Cardiac septum (tissue), 1 donor: ENCODE data around the gene TOMM20. TPM values are rescaled to one million over a fixed set of nuclear protein-coding genes. Genes with fewer than 3 reads are reported as not detected.

ENCODE experiments used
- DNase-seq: peaks from one replicate; pipeline ENCODE4 v3.0.0-alpha.2; 2020; ENCODE audit warnings: low spot score
- intact Hi-C: fragments of 100-400 bp; cut with DNase I; formaldehyde crosslinking; loops from one replicate; pipeline ENCODE4 v1.14.0; 2022
- total RNA-seq: library from RNA; stranded (reverse); fragmentation: NEBNext Ultra II Directional; extraction: Animal tissue kit (Norgen Biotek cat#: 25700); gene quantifications from one replicate; pipeline ENCODE4 v1.2.1, GENCODE V29; 2021
- donor health status: DM: no; HTN: no; CAD: no.

TOMM20 gene
- total RNA-seq, 1 donor from 2014 or later, result 81.9 TPM

DNA sequence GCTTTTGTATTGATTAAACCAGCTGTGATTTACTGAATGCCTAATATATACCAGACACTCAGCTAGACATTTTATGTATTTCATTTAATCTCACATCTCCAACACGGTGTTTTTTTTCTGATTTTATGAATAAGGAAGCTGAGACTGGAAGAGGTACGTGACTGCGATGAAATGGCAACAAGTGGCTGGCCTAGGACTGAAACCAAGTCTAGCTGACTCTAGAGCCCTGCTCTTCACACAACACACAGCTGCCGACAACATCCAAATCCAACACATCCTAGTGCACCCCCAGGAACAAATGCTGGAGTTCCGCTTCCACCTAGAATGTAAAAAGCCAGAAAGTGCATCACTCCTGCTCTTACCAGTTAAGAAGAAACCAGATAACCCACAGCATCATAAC is 10.7 kb upstream of the TOMM20 start:
- no peak for DNase-seq
- intact Hi-C loops, result no loop called here

DNA sequence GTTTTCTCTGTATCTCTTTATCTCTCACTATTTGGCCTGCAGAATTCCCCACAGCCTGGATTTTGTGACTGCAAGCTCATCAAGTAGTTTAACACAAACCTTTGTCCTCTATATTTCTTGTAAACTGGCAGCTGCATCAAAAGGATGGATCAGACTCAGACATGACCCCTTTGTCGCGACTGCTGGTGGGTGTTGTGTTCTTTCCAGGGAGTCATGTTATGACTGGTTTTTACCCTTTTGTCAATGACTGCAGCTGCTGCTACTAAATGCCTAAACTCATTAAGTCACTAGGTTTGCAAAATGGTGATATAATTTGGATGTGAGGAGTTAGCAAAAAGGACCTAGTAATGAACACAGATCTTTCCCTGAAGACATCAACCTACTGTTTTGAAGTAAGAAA is 10.2 kb upstream of the TOMM20 start:
- no peak for DNase-seq
- intact Hi-C loops, result no loop called here

DNA sequence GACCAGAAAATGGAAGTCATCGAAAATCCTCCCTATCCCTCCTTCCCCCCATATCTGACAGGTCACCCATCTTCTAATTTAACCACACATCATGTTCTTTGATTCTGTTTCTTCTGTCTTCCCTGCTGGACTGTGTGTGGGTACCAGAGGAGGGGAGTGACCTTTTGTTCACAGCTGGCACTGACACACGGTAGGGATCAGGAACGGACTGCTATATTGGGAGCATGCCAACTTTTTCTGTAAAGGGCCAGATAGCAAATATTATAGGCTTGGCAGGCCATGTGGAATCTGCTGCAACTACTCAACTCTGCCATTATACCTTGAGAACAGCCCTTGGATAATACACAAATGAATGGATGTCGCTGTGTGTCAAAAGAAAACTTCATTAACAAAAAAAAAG is 7.5 kb upstream of the TOMM20 start:
- no peak for DNase-seq
- intact Hi-C loops, result no loop called here

DNA sequence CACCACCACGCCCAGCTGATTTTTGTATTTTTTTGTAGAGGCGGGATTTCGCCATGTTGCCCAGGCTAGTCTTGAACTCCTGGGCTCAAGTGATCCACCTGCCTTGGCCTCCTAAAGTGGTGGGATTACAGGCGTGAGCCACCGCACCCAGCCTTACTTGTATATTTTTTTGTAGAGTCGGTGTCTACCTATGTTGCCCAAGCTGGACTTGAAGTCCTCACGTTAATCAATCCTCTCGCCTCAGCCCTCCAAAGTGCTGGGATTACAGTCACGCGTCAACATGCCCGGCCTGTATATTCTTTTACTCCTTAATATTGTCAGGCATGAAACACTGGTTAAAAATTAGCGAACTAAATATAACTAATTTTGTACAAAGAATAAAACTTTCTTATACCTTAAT is 5.5 kb upstream of the TOMM20 start:
- DNase-seq, result no peak
- intact Hi-C loops, result no loop called here

DNA sequence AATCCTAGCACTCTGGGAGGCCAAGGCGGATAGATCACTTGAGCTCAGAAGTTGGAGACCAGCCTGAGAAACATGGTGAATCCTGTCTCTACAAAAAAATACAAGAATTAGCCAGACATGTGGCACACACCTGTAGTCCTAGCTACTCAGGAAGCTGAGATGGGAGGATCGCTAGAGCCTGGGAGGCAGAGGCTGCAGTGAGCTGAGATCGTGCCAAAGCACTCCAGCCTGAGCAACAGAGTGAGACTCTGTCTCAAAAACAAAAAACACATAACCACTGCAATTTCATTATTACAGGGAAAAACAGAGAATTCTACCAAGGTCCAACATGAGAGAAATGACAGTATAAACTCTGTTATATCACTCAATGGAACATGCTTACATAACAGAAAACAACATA is 4.4 kb upstream of the TOMM20 start:
- DNase-seq, result no peak
- intact Hi-C loops, result no loop called here

DNA sequence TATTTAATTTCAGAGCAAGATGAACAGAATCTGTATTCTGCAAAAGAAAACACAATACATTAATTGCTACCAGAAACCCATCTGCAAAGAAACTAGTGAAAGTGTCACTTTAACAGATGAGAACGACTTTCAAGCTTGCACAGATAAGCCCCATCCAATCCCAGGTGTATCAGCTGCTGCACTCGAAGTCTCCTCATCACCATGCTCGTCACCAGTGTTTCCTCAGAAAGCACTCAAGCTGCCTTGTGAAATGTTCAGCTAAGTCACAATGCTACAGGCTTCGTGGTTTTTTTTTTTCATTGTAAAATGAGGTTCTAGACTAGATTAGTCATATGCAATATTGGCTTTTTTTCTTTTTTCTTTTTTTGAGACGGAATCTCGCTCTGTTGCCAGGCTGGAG is 3.3 kb upstream of the TOMM20 start:
- intact Hi-C loops, result no loop called here
- no peak for DNase-seq

DNA sequence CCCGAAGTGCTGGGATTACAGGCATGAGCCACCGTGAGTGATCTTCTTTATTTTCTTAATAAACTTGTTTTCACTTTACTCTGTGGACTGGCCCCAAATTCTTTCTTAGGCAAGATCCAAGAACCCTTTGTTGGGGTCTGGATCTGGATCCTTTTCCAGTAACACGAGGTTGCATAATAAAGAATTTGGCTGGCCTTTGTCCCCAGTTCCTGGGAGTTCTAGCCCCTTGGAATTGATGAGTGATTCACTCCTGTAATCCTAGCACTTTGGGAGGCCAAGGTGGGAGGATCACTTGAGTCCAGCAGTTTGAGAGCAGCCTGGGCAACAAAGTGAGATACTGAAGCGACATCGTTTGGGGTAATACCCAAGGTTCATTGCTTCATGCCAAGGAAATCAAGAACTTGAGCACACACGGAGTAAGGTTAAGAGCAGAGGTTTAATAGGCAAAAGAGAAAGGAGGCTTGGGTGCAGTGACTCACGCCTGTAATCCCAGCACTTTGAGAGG is 2.2 kb upstream of the TOMM20 start:
- DNase-seq, result no peak
- intact Hi-C loops, result no loop called here

DNA sequence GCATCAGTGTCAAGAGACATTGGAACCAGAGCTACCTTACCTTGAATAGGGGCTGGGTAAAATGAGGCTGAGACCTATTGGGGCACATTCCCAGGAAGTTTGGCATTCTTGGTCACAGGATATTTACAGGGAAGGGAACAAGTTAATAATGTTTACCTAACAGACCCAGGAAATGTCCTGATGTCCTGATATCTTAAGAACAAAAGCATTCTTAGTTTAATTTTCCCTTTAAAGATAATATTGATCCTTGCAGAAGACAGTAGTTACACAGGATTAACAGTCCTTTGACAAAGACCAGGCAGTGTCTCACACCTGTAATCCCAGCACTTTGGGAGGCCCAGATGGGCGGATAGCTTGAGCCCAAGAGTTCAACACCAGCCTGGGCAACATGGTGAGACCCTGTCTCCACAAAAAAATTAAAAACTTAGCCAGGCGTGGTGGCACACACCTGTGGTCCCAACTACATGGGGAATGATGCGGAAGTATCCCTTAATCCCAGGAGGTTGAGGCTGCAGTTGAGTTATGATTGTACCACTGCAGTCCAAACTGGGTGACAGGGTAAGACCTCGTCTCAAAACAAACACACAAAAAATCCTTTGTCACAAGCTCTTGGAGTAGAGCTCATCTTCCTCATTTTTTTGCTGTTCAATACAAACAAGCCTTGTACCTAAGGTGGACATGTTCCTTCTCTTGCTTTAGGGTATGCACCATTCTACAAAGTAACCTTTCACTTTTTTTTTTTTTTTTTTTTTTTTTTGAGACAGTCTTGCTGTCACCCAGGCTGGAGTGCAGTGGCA is 1.3 kb upstream of the TOMM20 start:
- intact Hi-C loops, result loop anchor here (1.0 kb wide), 1 partner anchor 31 kb away; the partner anchor contains the start of gene RBM34
- DNase-seq, result no peak

DNA sequence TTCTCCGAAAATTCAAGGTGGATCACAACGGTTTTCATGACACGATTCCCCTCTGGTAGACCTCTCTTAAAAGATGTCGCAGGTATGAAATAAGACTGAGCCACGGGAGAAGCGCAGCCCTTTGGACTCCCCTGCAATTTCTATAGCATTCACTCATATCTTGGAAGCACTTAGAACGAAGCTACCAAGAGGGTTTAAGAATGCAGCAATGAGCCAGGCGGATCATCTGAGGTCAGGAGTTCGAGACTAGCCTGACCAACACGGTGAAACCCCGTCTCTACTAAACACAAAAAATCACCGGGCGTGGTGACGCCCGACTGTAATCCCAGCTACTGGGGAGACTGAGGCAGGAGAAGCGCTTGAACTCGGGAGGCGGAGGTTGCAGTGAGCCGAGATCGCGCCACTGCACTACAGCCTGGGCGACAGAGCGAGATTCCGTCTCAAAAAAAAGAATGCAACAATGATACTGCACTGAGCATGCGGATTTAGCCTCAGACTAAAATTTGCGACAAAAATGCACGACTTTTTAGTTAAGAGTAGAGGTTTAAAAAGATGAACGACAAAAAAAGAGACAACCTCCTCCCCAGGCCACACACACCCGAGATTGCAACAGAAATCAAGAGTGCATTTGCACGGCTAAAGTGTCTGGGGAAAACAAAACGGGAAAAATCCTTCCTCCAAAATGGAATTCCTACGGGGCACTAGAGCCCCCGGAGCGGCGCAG is 743 bp downstream of the TOMM20 start:
- no peak for DNase-seq
- intact Hi-C loops, result no loop called here

DNA sequence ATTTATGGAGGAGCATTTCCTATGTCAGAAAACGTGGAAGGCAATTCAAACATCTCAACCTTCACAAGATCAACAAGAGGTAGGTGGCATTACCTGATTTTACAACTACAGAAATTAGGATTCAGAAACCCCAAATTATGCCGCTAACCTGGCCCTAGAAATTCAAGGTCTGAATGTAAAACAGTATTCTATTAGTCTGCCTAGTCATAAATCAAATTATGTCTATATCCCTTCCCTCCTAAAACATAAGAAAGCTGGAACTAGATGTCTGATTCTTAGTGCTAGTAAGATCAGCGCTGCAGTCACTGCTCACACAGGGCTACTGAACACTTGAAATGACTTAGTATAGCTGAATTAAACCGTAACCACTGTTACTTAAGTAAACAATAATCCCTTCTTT is 1.4 kb downstream of the TOMM20 start:
- intact Hi-C loops, result no loop called here
- DNase-seq, result no peak

DNA sequence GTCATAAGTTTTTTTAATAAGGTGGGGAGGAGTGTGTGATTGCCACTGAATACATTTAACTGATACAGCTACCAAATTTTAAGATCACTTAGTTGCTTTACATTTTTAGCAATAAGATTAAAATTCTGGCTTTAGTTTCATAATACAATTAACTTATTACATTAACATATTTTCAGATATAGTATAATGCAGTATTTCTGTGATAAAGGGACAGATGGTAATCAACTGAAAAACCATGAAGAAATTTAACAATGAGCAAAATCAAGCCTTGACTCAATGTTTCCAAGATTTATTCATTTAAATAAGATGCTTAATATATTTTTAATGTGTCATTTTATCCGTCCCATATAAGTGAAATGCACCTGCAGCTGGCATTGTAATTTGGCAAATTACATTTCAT is 4.0 kb downstream of the TOMM20 start:
- no peak for DNase-seq
- intact Hi-C loops, result no loop called here

DNA sequence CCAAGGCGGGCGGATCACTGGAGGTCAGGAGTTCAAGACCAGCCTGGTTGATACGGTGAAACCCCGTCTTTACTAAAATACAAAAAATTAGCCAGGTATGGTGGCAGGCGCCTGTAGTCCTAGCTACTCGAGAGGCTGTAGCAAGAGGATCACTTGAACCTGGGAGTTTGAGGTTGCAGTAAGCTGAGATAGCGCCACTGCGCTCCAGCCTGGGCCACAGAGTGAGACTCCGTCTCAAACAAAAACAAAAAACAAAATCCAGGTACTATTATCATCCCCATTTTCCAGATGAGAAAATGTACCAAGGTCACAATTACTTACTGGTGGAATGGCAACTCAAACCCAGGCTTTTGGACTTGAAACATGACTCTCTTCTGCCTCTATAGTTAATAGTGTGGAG is 4.5 kb downstream of the TOMM20 start:
- no peak for DNase-seq
- intact Hi-C loops, result no loop called here

DNA sequence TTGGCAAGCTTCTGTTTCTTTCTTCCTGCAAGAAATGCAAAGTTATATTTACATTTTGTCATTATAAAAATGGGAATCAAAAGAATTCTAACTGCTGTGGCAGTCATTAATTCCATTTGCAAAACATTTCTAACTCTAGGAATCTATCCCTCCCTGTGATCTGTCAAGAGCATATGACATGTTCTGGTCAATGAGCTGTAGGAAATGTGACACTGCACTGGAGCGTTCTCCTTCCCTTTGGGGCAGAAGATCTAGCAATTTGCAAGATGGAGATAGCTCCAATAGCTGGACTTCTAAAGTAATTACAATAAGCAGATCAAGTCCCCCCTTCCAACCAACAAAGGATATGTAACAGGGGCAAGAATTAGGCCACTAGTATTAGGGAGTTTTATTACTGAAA is 6.3 kb downstream of the TOMM20 start:
- intact Hi-C loops, result no loop called here
- DNase-seq, result no peak

DNA sequence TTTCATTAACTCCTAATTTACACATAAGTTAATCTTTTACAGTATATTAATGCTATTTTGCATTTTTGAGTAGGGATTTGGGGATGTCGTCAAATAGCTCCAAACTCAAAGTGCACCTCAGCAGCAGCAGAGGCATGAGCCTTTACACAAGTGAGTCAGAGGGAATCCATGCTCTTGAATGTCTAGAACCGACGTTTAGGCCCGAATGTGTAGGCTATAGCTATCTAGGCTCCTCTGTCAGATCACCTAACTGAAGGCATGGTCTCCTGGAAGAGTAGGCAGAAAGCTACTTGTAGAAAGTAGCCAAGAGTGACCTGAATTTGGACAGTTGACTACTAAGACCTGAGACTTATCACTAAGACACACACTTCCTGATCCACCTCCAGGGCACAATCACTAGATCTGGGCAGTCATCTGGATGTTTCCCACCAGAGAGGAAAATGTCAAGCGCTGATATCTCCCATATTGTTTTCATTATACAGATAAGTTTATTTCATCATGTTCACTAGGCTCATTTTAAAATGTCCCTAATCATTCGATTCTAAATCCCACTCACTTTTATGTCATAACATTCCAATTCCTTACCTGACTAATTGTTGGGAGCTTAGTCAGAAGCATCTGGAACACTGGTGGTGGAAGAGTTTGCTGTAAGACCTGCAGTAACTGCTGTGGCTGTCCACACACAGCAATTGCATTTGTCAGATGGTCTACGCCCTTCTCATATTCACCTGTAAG is 15.3 kb downstream of the TOMM20 start:
- intact Hi-C loops, result no loop called here
- DNase-seq, result no peak

DNA sequence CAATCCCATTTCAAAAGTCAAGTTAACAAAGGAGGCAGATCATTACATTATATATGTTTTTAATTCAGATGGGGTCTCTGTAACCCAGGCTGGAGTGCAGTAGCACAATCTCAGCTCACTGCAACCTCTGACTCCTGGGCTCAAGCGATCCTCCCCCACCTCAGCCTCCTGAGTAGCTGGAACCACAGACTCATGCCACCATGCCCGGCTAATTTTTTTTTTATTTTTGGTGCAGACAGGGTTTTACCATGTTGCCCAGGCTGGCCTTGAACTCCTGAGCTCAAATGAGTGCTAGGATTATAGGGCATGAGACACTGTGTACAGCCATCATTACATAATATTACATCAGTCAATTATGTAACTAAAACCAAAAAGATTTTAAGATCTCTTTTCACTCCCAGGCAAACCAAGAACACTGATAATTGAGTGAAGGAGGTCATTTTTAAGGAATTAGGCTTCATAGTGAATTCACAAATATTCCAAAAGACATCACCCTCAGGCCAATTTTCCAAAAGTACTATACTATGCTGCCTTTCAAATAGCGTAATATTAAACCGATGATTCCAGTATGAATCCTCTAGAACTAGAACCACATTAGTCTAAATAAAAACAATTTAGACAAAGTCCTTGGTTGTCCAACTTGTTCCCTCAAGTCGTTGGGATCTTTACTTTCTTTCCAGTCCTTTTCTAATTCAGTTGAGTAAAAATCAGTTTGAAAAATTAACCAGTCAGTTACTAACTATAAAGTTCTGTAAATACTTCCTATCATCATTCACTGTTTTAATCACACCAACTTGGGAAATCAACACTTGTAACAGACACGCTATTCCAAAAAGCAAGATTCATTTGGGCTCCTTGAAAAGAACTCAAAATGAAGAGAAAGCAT is 16.1 kb downstream of the TOMM20 start:
- no peak for DNase-seq
- intact Hi-C loops, result no loop called here

DNA sequence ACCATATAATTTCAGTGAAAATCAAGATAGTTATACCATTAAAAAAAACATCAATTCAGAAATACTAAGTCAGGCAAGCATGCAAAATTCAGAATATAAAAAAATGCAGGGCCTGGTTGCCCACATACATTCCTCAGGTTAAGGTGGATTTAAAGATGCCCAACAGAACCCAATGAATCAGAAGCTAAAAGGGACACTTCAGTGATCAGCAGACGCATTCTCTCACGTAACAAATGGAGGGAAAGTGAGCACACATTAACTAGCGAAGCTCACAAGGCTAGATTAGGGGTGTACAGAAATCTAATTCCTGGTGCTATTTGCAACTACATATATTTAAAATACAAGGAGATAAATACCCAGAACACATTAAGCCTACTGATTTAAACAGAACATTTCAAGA is 17.5 kb downstream of the TOMM20 start:
- DNase-seq, result no peak
- intact Hi-C loops, result no loop called here

DNA sequence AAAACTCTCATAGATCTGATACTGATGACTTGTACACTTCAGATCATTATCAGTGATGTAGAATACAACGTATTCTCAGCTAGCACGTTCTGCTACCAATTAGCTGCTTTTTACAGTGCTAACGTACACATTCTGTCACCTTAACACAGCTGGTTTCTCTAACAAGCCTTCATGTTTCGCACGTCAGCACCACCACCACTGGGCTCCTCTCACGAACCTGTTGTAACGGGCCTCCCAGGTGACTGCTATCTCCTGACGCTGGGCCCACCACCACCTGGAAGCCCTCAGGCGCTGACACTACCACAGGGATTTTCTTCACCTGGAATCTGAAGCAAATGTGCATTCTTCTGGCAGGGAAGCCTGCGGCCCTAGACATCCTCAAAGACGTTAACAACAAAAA is 19.8 kb downstream of the TOMM20 start:
- intact Hi-C loops, result loop anchor here (10.0 kb wide), 1 partner anchor 306 kb away; no protein-coding TSS in a partner anchor
- DNase-seq, result no peak

DNA sequence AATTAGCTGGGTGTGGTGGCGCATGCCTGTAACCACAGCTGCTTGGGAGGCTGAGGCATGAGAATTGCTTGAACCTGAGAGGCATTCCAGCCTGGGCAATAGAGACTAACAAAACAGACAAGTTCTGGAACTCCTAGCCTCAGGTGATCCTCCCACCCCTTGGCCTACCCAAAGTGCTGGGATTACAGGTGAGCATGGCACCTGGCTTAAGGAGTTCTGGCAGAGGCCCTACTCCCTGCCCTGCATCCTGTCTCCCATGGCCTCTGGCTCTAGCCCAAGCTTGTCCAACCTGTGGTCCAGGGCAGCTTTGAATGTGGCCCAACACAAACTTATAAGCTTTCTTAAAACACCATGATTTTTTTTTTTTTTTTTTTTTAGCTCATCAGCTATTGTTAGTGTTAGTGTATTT is 20.4 kb downstream of the TOMM20 start:
- DNase-seq, result no peak
- intact Hi-C loops, result loop anchor here (10.0 kb wide), 1 partner anchor 307 kb away; no protein-coding TSS in a partner anchor
